IMR-90 (cell line): Measurements from ENCODE around the gene OSGIN1. TPM values are rescaled to one million over a fixed set of nuclear protein-coding genes. Genes with fewer than 3 reads are reported as not detected.

ENCODE experiments used
- ATAC-seq: fragments of 200-7000 bp; cut with Tn5 transposase; 2 replicates; pipeline ENCODE4 v1.9.1; 2020; ENCODE audit warnings: low read depth, mild to moderate bottlenecking, moderate library complexity
- BruUV-seq: library from RNA; stranded (reverse); fragments of 400-500 nt; replicated peaks from 2 replicates; lab custom pipeline; 2021; lab: Mats Ljungman, UMichigan
- CTCF ChIA-PET: fragments of 300-600 bp; formaldehyde crosslinking; extraction: SDS; loops from one replicate; lab custom pipeline; 2021; ENCODE audit warnings: antibody characterized with exemption; lab: Yijun Ruan, JAX
- POLR2A ChIA-PET: fragments of 300-600 bp; sonication (Branson Sonifier 250); formaldehyde crosslinking; loops from one replicate; lab custom pipeline; 2022; ENCODE audit warnings: antibody characterized with exemption; ENCODE audit not compliant: unreplicated experiment; lab: Charles Lee
- DNase-seq: peaks from one replicate; pipeline ENCODE4 v3.0.0; 2013
- H2AFZ ChIP-seq: replicated peaks from 2 replicates; pipeline ENCODE3; 2013; ENCODE audit warnings: low read length, mild to moderate bottlenecking; ENCODE audit not compliant: poor library complexity
- H2AK5ac ChIP-seq: 2 replicates; pipeline ENCODE4 v1.6.1; 2013; ENCODE audit warnings: low read depth, low read length, inconsistent platforms
- H2AK9ac ChIP-seq: replicated peaks from 2 replicates; pipeline ENCODE3; 2013; ENCODE audit warnings: mild to moderate bottlenecking, low read depth, low read length, moderate library complexity; ENCODE audit not compliant: poor library complexity
- H2BK120ac ChIP-seq: 2 replicates; pipeline ENCODE4 v1.6.1; 2013; ENCODE audit warnings: low read depth, low read length, inconsistent platforms
- H2BK15ac ChIP-seq: 3 replicates; pipeline ENCODE4 v1.6.1; 2013; ENCODE audit warnings: low read depth, low read length, inconsistent platforms
- H2BK20ac ChIP-seq: 2 replicates; pipeline ENCODE4 v1.6.1; 2013; ENCODE audit warnings: low read depth, mild to moderate bottlenecking, inconsistent platforms, low read length, moderate library complexity
- H2BK5ac ChIP-seq: 2 replicates; pipeline ENCODE4 v1.6.1; 2013; ENCODE audit warnings: mild to moderate bottlenecking, low read depth, low read length, inconsistent platforms; ENCODE audit not compliant: poor library complexity, severe bottlenecking
- H3K14ac ChIP-seq: replicated peaks from 2 replicates; pipeline ENCODE4 v1.6.1; 2013; ENCODE audit warnings: low read depth, low read length, inconsistent platforms
- H3K18ac ChIP-seq: 2 replicates; pipeline ENCODE4 v1.6.1; 2013; ENCODE audit warnings: low read depth, low read length, control low read depth
- H3K23ac ChIP-seq: 2 replicates; pipeline ENCODE4 v1.6.1; 2013; ENCODE audit warnings: low read depth, low read length, inconsistent platforms
- H3K27ac ChIP-seq: 2 replicates; pipeline ENCODE4 v1.5.1; 2013; ENCODE audit warnings: mild to moderate bottlenecking, control low read depth, low read length; ENCODE audit not compliant: insufficient read depth
- H3K27me3 ChIP-seq: 2 replicates; pipeline ENCODE4 v1.6.1; 2013; ENCODE audit warnings: low read length; ENCODE audit not compliant: control insufficient read depth, insufficient read depth
- H3K36me3 ChIP-seq: 2 replicates; pipeline ENCODE4 v1.6.1; 2013; ENCODE audit warnings: low read length, mixed read lengths; ENCODE audit not compliant: control insufficient read depth, insufficient read depth
- H3K4ac ChIP-seq: 2 replicates; pipeline ENCODE4 v1.6.1; 2013; ENCODE audit warnings: low read depth, low read length, inconsistent platforms
- H3K4me1 ChIP-seq: 2 replicates; pipeline ENCODE4 v1.6.1; 2013; ENCODE audit warnings: low read length, mixed read lengths; ENCODE audit not compliant: control insufficient read depth, insufficient read depth
- H3K4me2 ChIP-seq: 2 replicates; pipeline ENCODE4 v1.6.1; 2013; ENCODE audit warnings: low read depth, mild to moderate bottlenecking, control low read depth, low read length, moderate library complexity
- H3K4me3 ChIP-seq: 2 replicates; pipeline ENCODE4 v1.5.1; 2013; ENCODE audit warnings: low read depth, mild to moderate bottlenecking, control low read depth, low read length, moderate library complexity; ENCODE audit not compliant: insufficient read depth
- H3K56ac ChIP-seq: 2 replicates; pipeline ENCODE4 v1.6.1; 2013; ENCODE audit warnings: low read length, inconsistent platforms; ENCODE audit not compliant: insufficient read depth; ENCODE audit errors: extremely low read depth
- H3K79me1 ChIP-seq, 2 experiments: 2 replicates each; pipeline ENCODE4 v1.6.1; 2013; ENCODE audit warnings: low read length in 2 of 2, inconsistent platforms in 1 of 2, low read depth in 1 of 2
- H3K9ac ChIP-seq: 2 replicates; pipeline ENCODE4 v1.6.1; 2013; ENCODE audit warnings: low read depth, low read length, control low read depth
- H3K9me1 ChIP-seq: 2 replicates; pipeline ENCODE4 v1.6.1; 2013; ENCODE audit warnings: low read length, inconsistent platforms; ENCODE audit not compliant: insufficient read depth
- H3K9me3 ChIP-seq: 2 replicates; pipeline ENCODE4 v1.6.1; 2013; ENCODE audit warnings: low read length; ENCODE audit not compliant: control insufficient read depth, insufficient read depth
- H4K20me1 ChIP-seq: 2 replicates; pipeline ENCODE4 v1.6.1; 2013; ENCODE audit warnings: low read length, inconsistent platforms; ENCODE audit not compliant: insufficient read depth
- H4K5ac ChIP-seq: 2 replicates; pipeline ENCODE4 v1.6.1; 2013; ENCODE audit warnings: mild to moderate bottlenecking, low read depth, low read length, control low read depth
- H4K8ac ChIP-seq, 2 experiments: 2 replicates each; pipeline ENCODE4 v1.6.1; 2013; ENCODE audit warnings: low read depth in 2 of 2, low read length in 2 of 2, control low read depth in 1 of 2, inconsistent platforms in 1 of 2
- H4K91ac ChIP-seq: 2 replicates; pipeline ENCODE4 v1.6.1; 2013; ENCODE audit warnings: low read depth, low read length, inconsistent platforms; ENCODE audit not compliant: insufficient read depth
- BHLHE40 ChIP-seq: fragments of 150-350 bp; IDR thresholded peaks from 2 replicates; pipeline ENCODE4 v1.6.1; 2016; ENCODE audit warnings: mild to moderate bottlenecking, low read depth, low read length
- CEBPB ChIP-seq: IDR thresholded peaks from 2 replicates; pipeline ENCODE4 v1.6.1; 2012; ENCODE audit warnings: low read depth, low read length, improper control_type of control experiment
- CHD1 ChIP-seq: IDR thresholded peaks from 2 replicates; pipeline ENCODE4 v1.6.1; 2012; ENCODE audit warnings: low read depth, low read length, improper control_type of control experiment
- FOS ChIP-seq: fragments of 150-350 bp; IDR thresholded peaks from 2 replicates; pipeline ENCODE4 v1.6.1; 2016; ENCODE audit warnings: low read depth, low read length
- MAFK ChIP-seq: IDR thresholded peaks from 2 replicates; pipeline ENCODE4 v1.6.1; 2012; ENCODE audit warnings: low read depth, low read length, improper control_type of control experiment
- MAZ ChIP-seq: IDR thresholded peaks from 2 replicates; pipeline ENCODE4 v1.6.1; 2012; ENCODE audit warnings: low read depth, mild to moderate bottlenecking, low read length, improper control_type of control experiment, moderate library complexity, borderline replicate concordance
- NFE2L2 ChIP-seq: fragments of 150-350 bp; IDR thresholded peaks from 2 replicates; pipeline ENCODE4 v1.6.1; 2016; ENCODE audit warnings: low read depth, mild to moderate bottlenecking, low read length
- POLR2A ChIP-seq: IDR thresholded peaks from 2 replicates; pipeline ENCODE4 v1.6.1; 2012; ENCODE audit warnings: mild to moderate bottlenecking, low read depth, low read length
- RAD21 ChIP-seq: IDR thresholded peaks from 2 replicates; pipeline ENCODE4 v1.6.1; 2012; ENCODE audit warnings: low read length, improper control_type of control experiment
- RCOR1 ChIP-seq: IDR thresholded peaks from 2 replicates; pipeline ENCODE4 v1.6.1; 2012; ENCODE audit warnings: mild to moderate bottlenecking, low read length, improper control_type of control experiment; ENCODE audit not compliant: insufficient replicate concordance
- RFX5 ChIP-seq: IDR thresholded peaks from 2 replicates; pipeline ENCODE4 v1.8.0; 2012; ENCODE audit warnings: low read depth, mild to moderate bottlenecking, low read length, moderate library complexity
- SMC3 ChIP-seq: fragments of 150-350 bp; IDR thresholded peaks from 2 replicates; pipeline ENCODE4 v1.6.1; 2016; ENCODE audit warnings: low read depth, mild to moderate bottlenecking, antibody characterized with exemption, low read length, moderate library complexity
- WGBS, 2 experiments: methylation state at CpG; one replicate each; pipeline versions ENCODE4 v1.1.5 to v1.1.7; 2013; ENCODE audit warnings: missing lambda C conversion rate in 2 of 2; ENCODE audit not compliant: insufficient read length in 1 of 2; ENCODE audit errors: extremely low coverage in 2 of 2; 5-methylcytosine and 5-hydroxymethylcytosine counted together
- dilution Hi-C: fragments of 300-500 bp; cut with HindIII; formaldehyde crosslinking; loops from one replicate; pipeline ENCODE4 v1.14.3; 2018; ENCODE audit warnings: low sequenced_read_pairs; ENCODE audit not compliant: unreplicated experiment
- in situ Hi-C: fragments of 300-500 bp; cut with MboI; formaldehyde crosslinking; loops from 3 replicates; pipeline ENCODE4 v1.14.3; 2019; ENCODE audit warnings: low sequenced_read_pairs, inconsistent platforms, mixed read lengths
- intact Hi-C: fragments of 100-400 bp; cut with micrococcal nuclease; formaldehyde crosslinking; loops from 2 replicates; pipeline ENCODE4 v1.10.0; 2022
- polyA plus RNA-seq, 3 experiments: library from polyadenylated mRNA; depleted of rRNA; stranded (reverse); fragments of >200 nt; gene quantifications; 2 replicates each; pipeline ENCODE4 v1.2.3, GENCODE V29; 2012; ENCODE audit warnings: low replicate concordance in 1 of 3
- total RNA-seq: library from RNA; depleted of rRNA; stranded (reverse); fragments of >200 nt; gene quantifications from 2 replicates; pipeline ENCODE4 v1.2.3, GENCODE V29; 2012
- TF ChIP-seq, protein P1 (sequence below): fragments of 150-350 bp; IDR thresholded peaks from 2 replicates; pipeline ENCODE4 v1.6.1; 2017; ENCODE audit warnings: mild to moderate bottlenecking, antibody characterized with exemption, low read length, low read depth
- TF ChIP-seq, protein P2 (sequence below): fragments of 150-350 bp; IDR thresholded peaks from 2 replicates; pipeline ENCODE4 v1.6.1; 2016; ENCODE audit warnings: low read depth, mild to moderate bottlenecking, low read length, moderate library complexity, borderline replicate concordance
- TF ChIP-seq, protein P3 (sequence below): conservative IDR thresholded peaks from 2 replicates; pipeline ENCODE4 v1.5.1; 2012; ENCODE audit warnings: mild to moderate bottlenecking, low read depth, low read length, improper control_type of control experiment

OSGIN1 gene
- total and polyA plus RNA-seq, 2 of the 4 experiments (the other 2 are of a cell fraction): 0.90 to 6.4 TPM

DNA sequence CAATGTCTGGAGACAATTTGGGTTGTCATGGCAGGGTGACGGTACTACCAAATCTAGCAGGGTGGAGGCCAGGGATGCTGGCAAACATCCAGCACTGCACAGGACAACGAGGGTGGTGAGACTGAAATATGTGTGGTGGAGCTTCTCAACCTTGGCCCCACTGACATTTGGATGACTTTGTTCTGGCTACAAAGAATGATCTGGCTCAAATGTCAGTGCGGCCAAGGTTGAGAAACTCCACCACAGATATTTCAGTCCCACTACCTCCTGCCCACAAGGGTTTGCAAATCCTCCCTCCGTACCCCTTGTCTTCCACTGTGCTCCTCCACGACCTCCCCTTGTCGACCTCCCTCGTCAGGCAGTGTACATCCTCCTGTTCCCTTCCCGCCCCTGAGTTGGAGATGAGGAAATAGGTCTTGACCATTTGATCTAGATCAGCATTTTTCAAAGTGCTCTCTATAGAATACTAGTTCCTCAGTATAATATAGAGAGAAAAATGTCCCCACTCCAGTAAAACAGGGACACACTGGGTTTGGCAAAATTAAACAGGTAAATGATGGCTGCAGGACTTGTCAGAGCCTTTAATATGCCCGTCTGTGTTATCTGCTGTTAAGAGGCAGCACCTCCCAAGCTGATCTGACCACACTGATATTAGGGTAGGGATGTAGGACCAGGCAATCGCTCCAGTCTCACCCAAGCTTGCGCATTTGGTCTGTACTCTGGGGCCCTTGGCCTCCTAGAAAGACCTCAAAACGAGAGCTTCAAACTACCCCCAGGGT is 6.8 kb downstream of the OSGIN1 start:
- no peak overlapping the region for H3K56ac ChIP-seq
- H3K9ac ChIP-seq: no peak overlapping the region
- POLR2A ChIA-PET: no interaction called here
- no peak overlapping the region for H2AK5ac ChIP-seq
- peaks cover under 1% of the 10 kb centered on the region; the same call in 1 of the 2 replicates for H3K4me1 ChIP-seq
- intact Hi-C loops (no loop called here), dilution Hi-C loops (no loop called here), in situ Hi-C loops (loop anchor here (10.0 to 25.0 kb wide), 2 partner anchors 215 to 527 kb away; no protein-coding TSS in a partner anchor)
- H4K20me1 ChIP-seq: peaks cover 15% of the 10 kb centered on the region; the same call in 1 of the 2 replicates
- H4K5ac ChIP-seq: no peak overlapping the region
- H2BK15ac ChIP-seq: no peak overlapping the region
- H4K8ac ChIP-seq: no peak overlapping the region
- no peak overlapping the region for H3K14ac ChIP-seq
- no peaks in the 10 kb centered on the region for H3K27me3 ChIP-seq
- H3K4ac ChIP-seq: no peak overlapping the region
- no peak overlapping the region for H3K4me3 ChIP-seq
- H3K18ac ChIP-seq: no peak overlapping the region
- H3K79me1 ChIP-seq: peaks cover 0 to 12% of the 10 kb centered on the region in 2 experiments; a peak in 1 of 4 replicates
- BruUV-seq: no TSS peak
- no peak overlapping the region for H2BK20ac ChIP-seq
- CTCF ChIA-PET: interaction anchor here (1.3 kb wide), 1 partner anchor 106 kb away, joined by 5 read pairs; no protein-coding TSS in a partner anchor
- no peak for ATAC-seq
- no peaks in the 10 kb centered on the region for H3K9me3 ChIP-seq
- H3K36me3 ChIP-seq: peaks cover 41% of the 10 kb centered on the region
- no peak overlapping the region for H3K23ac ChIP-seq
- H3K27ac ChIP-seq: no peak overlapping the region
- no peak for DNase-seq
- H3K9me1 ChIP-seq: no peaks in the 10 kb centered on the region
- no peak overlapping the region for H2BK5ac ChIP-seq
- no peak overlapping the region for H4K91ac ChIP-seq
- no peak overlapping the region for H3K4me2 ChIP-seq
- no peak overlapping the region for H2BK120ac ChIP-seq
- no peak overlapping the region for H2AK9ac ChIP-seq
- H2AFZ ChIP-seq: no peak overlapping the region
- 100% methylated on average over 3 of the region's 12 CpGs; no CpG with 5 or more reads in 1 of the 2 experiments for WGBS, 2 experiments
- no peak for TF ChIP-seq CEBPB
- TF ChIP-seq RAD21: no peak
- TF ChIP-seq, protein P1, sequence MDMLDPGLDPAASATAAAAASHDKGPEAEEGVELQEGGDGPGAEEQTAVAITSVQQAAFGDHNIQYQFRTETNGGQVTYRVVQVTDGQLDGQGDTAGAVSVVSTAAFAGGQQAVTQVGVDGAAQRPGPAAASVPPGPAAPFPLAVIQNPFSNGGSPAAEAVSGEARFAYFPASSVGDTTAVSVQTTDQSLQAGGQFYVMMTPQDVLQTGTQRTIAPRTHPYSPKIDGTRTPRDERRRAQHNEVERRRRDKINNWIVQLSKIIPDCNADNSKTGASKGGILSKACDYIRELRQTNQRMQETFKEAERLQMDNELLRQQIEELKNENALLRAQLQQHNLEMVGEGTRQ: no peak
- TF ChIP-seq MAZ: no peak
- TF ChIP-seq BHLHE40: no peak
- TF ChIP-seq, protein P2, sequence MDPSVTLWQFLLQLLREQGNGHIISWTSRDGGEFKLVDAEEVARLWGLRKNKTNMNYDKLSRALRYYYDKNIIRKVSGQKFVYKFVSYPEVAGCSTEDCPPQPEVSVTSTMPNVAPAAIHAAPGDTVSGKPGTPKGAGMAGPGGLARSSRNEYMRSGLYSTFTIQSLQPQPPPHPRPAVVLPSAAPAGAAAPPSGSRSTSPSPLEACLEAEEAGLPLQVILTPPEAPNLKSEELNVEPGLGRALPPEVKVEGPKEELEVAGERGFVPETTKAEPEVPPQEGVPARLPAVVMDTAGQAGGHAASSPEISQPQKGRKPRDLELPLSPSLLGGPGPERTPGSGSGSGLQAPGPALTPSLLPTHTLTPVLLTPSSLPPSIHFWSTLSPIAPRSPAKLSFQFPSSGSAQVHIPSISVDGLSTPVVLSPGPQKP: no peak
- TF ChIP-seq SMC3: no peak
- no peak for TF ChIP-seq CHD1
- TF ChIP-seq MAFK: no peak
- TF ChIP-seq RFX5: no peak
- no peak for TF ChIP-seq RCOR1
- no peak for TF ChIP-seq NFE2L2
- TF ChIP-seq, protein P3, sequence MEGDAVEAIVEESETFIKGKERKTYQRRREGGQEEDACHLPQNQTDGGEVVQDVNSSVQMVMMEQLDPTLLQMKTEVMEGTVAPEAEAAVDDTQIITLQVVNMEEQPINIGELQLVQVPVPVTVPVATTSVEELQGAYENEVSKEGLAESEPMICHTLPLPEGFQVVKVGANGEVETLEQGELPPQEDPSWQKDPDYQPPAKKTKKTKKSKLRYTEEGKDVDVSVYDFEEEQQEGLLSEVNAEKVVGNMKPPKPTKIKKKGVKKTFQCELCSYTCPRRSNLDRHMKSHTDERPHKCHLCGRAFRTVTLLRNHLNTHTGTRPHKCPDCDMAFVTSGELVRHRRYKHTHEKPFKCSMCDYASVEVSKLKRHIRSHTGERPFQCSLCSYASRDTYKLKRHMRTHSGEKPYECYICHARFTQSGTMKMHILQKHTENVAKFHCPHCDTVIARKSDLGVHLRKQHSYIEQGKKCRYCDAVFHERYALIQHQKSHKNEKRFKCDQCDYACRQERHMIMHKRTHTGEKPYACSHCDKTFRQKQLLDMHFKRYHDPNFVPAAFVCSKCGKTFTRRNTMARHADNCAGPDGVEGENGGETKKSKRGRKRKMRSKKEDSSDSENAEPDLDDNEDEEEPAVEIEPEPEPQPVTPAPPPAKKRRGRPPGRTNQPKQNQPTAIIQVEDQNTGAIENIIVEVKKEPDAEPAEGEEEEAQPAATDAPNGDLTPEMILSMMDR: no peak
- TF ChIP-seq FOS: no peak
- TF ChIP-seq POLR2A: no peak
